ENCODE measurements around the gene AKT2.

DNA sequence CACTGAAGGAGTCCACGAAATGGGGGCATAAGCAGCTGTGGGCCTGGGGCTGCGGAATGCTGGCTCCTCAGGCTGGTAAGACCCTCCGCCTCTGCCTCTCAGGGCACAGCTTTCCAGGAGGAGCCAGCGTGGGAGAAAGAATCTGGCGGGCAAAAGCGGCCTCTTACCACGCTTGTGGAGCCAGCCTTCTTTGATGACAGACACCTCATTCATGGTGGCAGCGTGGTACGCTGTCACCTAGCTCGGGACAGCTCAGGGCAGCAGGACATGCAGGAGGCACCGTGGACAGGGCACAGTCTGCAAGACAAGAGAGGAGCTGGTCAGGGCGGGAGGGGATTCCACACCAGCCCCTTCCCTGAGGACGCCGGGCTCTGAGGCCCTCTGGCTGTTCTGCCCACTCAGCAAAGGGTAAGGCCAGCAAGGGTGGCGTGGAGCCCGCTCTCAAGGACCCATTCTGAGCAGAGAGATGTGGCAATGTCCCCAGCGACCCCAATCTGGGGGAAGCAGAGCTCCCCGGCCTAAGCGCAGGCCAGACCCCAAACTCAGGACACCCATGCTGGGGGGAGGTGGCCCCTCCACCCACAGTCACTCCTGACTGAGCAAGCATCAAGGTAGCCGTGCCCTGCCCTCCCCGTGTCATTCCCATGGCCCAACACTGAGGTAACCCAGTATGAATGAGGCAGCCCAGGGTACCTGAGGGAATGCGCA lies 19.9 kb downstream of the AKT2 start:
- TF ChIP-seq, protein P1, sequence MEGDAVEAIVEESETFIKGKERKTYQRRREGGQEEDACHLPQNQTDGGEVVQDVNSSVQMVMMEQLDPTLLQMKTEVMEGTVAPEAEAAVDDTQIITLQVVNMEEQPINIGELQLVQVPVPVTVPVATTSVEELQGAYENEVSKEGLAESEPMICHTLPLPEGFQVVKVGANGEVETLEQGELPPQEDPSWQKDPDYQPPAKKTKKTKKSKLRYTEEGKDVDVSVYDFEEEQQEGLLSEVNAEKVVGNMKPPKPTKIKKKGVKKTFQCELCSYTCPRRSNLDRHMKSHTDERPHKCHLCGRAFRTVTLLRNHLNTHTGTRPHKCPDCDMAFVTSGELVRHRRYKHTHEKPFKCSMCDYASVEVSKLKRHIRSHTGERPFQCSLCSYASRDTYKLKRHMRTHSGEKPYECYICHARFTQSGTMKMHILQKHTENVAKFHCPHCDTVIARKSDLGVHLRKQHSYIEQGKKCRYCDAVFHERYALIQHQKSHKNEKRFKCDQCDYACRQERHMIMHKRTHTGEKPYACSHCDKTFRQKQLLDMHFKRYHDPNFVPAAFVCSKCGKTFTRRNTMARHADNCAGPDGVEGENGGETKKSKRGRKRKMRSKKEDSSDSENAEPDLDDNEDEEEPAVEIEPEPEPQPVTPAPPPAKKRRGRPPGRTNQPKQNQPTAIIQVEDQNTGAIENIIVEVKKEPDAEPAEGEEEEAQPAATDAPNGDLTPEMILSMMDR (IDR thresholded peaks at IDR 0.05) = no peak
- no peak for TF ChIP-seq POLR2A (IDR thresholded peaks at IDR 0.05)
- TF ChIP-seq POLR2AphosphoS5 (IDR thresholded peaks at IDR 0.05) = no peak

Measured in gastroesophageal sphincter (tissue), 3 donors.